ENCODE results near the gene MFSD2B.

Gene MFSD2B

GRCh38 chr2:23992931-23993330 is 17.0 kb upstream of the MFSD2B start:
- no peaks in the 10 kb centered on the region for H3K9me3 ChIP-seq (ENCODE audit: control insufficient read depth, low read length)
- H3K27ac ChIP-seq, result no peak overlapping the region
- no peaks in the 10 kb centered on the region for H3K4me1 ChIP-seq
- H3K27me3 ChIP-seq (ENCODE audit: control insufficient read depth, insufficient read depth, low read length), result no peaks in the 10 kb centered on the region
- TF ChIP-seq, protein P1, sequence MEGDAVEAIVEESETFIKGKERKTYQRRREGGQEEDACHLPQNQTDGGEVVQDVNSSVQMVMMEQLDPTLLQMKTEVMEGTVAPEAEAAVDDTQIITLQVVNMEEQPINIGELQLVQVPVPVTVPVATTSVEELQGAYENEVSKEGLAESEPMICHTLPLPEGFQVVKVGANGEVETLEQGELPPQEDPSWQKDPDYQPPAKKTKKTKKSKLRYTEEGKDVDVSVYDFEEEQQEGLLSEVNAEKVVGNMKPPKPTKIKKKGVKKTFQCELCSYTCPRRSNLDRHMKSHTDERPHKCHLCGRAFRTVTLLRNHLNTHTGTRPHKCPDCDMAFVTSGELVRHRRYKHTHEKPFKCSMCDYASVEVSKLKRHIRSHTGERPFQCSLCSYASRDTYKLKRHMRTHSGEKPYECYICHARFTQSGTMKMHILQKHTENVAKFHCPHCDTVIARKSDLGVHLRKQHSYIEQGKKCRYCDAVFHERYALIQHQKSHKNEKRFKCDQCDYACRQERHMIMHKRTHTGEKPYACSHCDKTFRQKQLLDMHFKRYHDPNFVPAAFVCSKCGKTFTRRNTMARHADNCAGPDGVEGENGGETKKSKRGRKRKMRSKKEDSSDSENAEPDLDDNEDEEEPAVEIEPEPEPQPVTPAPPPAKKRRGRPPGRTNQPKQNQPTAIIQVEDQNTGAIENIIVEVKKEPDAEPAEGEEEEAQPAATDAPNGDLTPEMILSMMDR (IDR thresholded peaks at IDR 0.05), result no peak
- H2AFZ ChIP-seq, result no peak overlapping the region
- H3K36me3 ChIP-seq (ENCODE audit: control insufficient read depth, insufficient read depth, low read length), result no peaks in the 10 kb centered on the region
- H3K9ac ChIP-seq, result no peak overlapping the region
- H3K4me2 ChIP-seq (ENCODE audit: low read length), result no peak overlapping the region
- no peak overlapping the region for H3K4me3 ChIP-seq (ENCODE audit: low read depth, low read length)
- no peaks in the 10 kb centered on the region for H3K79me2 ChIP-seq

- no peaks in the 10 kb centered on the region for H3K27me3 ChIP-seq (ENCODE audit: control insufficient read depth, insufficient read depth, low read length)
- no peak overlapping the region for H3K4me2 ChIP-seq (ENCODE audit: low read length)
- H3K9ac ChIP-seq, result no peak overlapping the region
- no peak overlapping the region for H3K27ac ChIP-seq
- H3K79me2 ChIP-seq, result no peaks in the 10 kb centered on the region
- H3K4me3 ChIP-seq (ENCODE audit: low read depth, low read length), result no peak overlapping the region
- TF ChIP-seq, protein P1 (IDR thresholded peaks at IDR 0.05), result no peak
- no peaks in the 10 kb centered on the region for H3K4me1 ChIP-seq
- no peaks in the 10 kb centered on the region for H3K9me3 ChIP-seq (ENCODE audit: control insufficient read depth, low read length)
- no peaks in the 10 kb centered on the region for H3K36me3 ChIP-seq (ENCODE audit: control insufficient read depth, insufficient read depth, low read length)
- H2AFZ ChIP-seq, result no peak overlapping the region
These were observed 16.1 kb upstream of the MFSD2B start for GRCh38 chr2:23993736-23994269.

DNA sequence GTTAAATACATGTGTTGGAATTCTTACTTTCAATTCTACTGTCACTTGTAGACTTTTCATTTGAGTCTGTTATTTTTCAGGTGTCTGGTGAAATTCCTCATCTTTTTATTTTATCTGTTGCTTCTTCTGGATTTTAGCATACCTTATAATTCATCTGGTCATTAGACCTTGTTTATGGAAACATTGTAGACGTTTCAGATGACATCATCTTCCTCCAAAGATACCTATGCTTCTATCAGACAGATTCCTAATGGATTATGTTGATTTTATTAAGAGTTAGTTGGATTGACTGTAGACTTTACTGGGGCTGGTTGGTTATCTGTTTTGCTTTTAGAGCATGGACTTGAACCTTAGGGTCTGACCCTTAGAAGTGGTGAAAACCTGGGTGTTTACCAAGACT is 15.3 kb upstream of the MFSD2B start:
- H2AFZ ChIP-seq, result no peak overlapping the region
- TF ChIP-seq, protein P1 (IDR thresholded peaks at IDR 0.05), result no peak
- H3K36me3 ChIP-seq (ENCODE audit: control insufficient read depth, insufficient read depth, low read length), result no peaks in the 10 kb centered on the region
- H3K4me3 ChIP-seq (ENCODE audit: low read depth, low read length), result no peak overlapping the region
- no peaks in the 10 kb centered on the region for H3K79me2 ChIP-seq
- no peaks in the 10 kb centered on the region for H3K9me3 ChIP-seq (ENCODE audit: control insufficient read depth, low read length)
- H3K27me3 ChIP-seq (ENCODE audit: control insufficient read depth, insufficient read depth, low read length), result no peaks in the 10 kb centered on the region
- H3K9ac ChIP-seq, result no peak overlapping the region
- no peak overlapping the region for H3K27ac ChIP-seq
- H3K4me1 ChIP-seq, result no peaks in the 10 kb centered on the region
- H3K4me2 ChIP-seq (ENCODE audit: low read length), result no peak overlapping the region

GRCh38 chr2:24007693-24008092 is 2.2 kb upstream of the MFSD2B start:
- TF ChIP-seq, protein P1 (IDR thresholded peaks at IDR 0.05), result no peak
- no peaks in the 10 kb centered on the region for H3K36me3 ChIP-seq (ENCODE audit: control insufficient read depth, insufficient read depth, low read length)
- no peaks in the 10 kb centered on the region for H3K79me2 ChIP-seq
- H2AFZ ChIP-seq, result no peak overlapping the region
- no peak overlapping the region for H3K27ac ChIP-seq
- H3K4me1 ChIP-seq, result no peaks in the 10 kb centered on the region
- no peak overlapping the region for H3K4me2 ChIP-seq (ENCODE audit: low read length)
- H3K9ac ChIP-seq, result no peak overlapping the region
- H3K9me3 ChIP-seq (ENCODE audit: control insufficient read depth, low read length), result no peaks in the 10 kb centered on the region
- H3K27me3 ChIP-seq (ENCODE audit: control insufficient read depth, insufficient read depth, low read length), result no peaks in the 10 kb centered on the region
- H3K4me3 ChIP-seq (ENCODE audit: low read depth, low read length), result no peak overlapping the region

- Histone ChIP-seq H3K27me3 (ENCODE audit: control insufficient read depth, insufficient read depth, low read length) (no peaks in the 10 kb centered on the region), H3K79me2 (no peaks in the 10 kb centered on the region), H3K36me3 (ENCODE audit: control insufficient read depth, insufficient read depth, low read length) (no peaks in the 10 kb centered on the region), H3K4me2 (ENCODE audit: low read length) (no peak overlapping the region), H2AFZ (no peak overlapping the region), H3K9me3 (ENCODE audit: control insufficient read depth, low read length) (no peaks in the 10 kb centered on the region), H3K9ac (no peak overlapping the region), H3K4me1 (no peaks in the 10 kb centered on the region), H3K27ac (no peak overlapping the region), H3K4me3 (ENCODE audit: low read depth, low read length) (no peak overlapping the region)
- TF ChIP-seq, protein P1 (IDR thresholded peaks at IDR 0.05), result no peak
These were observed 1.1 kb upstream of the MFSD2B start for GRCh38 chr2:24008672-24009366.

All from parathyroid adenoma (tissue), 2 donors.